AG20443 (cell line): ENCODE measurements around the gene HCST.

Experiments
- DNase-seq: peaks from one replicate; pipeline ENCODE4 v3.0.0; 2012; ENCODE audit warnings: low spot score, mixed read lengths

HCST gene, protein sequence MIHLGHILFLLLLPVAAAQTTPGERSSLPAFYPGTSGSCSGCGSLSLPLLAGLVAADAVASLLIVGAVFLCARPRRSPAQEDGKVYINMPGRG

DNA sequence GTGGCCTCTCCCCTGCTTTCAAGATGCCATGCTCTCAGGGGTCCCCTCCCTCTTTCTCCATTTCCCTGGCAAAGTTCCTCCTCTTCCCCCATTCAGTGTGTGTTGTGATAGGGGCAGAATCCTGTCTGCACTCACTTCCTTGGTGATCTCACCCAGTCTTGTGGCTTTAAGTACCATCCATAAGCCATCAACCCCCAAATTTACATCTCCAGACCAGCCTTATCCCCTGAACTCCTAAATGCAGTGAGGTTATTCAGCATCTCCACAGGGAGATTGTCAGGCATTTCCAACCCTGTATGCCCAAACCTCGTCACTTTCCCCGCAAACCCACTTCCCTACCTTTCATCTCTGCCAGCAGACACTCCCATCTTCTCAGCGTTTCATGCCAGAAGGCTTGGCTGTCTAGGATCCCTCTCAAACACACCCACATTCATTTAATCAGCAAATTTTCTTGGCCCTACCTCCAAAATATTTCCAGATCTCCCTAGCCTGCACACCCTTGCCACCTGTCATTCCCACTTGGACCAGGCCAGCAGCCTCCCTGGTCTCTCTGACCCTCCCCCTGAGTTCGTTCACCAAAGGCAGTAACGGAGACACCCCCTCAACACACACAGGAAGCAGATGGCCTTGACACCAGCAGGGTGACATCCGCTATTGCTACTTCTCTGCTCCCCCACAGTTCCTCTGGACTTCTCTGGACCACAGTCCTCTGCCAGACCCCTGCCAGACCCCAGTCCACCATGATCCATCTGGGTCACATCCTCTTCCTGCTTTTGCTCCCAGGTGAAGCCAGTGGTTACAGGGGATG is at the start of gene HCST:
Gene HCST, plus strand, starts transcription at position 676 of the 808 bp plus-strand sequence. Its CDS starts 65 bp downstream, at position 741.
- DNase-seq, result peak; percentile 69

GRCh38 chr19:35853038-35853756 is 49.1 kb upstream of the HCST start:
- no peak for DNase-seq

DNA sequence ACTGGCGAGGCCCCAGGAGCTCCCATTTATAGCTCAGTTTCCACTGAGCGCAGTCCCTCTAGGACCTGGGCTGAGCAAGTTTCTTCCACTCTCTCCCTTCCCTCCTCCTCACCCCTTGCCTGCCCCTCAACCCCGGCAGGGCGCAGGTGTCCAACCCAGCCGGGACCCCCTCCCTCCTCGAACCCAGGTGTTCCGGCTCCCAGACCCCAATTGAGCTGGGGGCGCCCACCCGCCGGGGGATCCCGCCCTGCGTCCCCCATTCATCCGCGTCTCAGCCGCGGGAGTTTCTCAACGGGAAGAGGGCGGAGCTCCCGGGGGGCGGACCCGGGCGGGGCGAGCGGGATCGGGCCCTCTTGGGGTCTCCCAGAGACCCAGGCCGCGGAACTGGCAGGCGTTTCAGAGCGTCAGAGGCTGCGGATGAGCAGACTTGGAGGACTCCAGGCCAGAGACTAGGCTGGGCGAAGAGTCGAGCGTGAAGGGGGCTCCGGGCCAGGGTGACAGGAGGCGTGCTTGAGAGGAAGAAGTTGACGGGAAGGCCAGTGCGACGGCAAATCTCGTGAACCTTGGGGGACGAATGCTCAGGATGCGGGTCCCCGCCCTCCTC is 45.7 kb upstream of the HCST start, which contains the start of gene KIRREL2:
Gene KIRREL2, plus strand, starts transcription at position 366 of the 604 bp plus-strand sequence. Its CDS starts 209 bp downstream, at position 575.
- DNase-seq, result peak; percentile 56

DNA sequence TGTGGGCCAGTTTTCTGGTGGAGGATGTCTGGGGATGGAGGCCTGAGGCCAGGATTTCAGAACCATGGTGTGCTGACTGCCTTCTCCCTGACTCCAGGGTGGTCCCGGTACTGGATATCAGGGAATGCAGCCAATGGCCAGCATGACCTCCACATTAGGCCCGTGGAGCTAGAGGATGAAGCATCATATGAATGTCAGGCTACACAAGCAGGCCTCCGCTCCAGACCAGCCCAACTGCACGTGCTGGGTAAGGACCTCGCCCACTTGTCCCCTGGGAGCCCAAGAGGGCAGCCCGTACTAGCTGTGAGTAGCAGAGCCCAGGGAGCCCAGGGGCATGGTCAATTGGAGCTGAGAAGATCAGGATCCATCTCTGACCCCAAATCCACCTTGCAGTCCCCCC is 44.0 kb upstream of the HCST start:
- no peak for DNase-seq

DNA sequence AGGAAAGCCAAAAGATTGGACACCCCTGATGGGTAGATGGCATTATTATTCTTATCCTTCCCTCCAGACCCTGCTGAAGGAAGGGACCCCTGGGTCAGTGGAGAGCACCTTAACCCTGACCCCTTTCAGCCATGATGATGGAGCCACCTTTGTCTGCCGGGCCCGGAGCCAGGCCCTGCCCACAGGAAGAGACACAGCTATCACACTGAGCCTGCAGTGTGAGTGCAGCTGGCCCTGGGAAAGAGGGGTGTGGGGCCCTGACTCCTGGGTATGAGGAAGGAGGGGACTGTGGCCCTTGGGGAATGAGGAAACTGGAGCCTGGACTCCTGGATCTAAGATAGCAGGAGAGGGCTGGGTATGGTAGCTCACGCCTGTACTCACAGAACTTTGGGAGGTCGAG is 42.9 kb upstream of the HCST start:
- no peak for DNase-seq

GRCh38 chr19:35860436-35860817 is 41.9 kb upstream of the HCST start:
- no peak for DNase-seq

DNA sequence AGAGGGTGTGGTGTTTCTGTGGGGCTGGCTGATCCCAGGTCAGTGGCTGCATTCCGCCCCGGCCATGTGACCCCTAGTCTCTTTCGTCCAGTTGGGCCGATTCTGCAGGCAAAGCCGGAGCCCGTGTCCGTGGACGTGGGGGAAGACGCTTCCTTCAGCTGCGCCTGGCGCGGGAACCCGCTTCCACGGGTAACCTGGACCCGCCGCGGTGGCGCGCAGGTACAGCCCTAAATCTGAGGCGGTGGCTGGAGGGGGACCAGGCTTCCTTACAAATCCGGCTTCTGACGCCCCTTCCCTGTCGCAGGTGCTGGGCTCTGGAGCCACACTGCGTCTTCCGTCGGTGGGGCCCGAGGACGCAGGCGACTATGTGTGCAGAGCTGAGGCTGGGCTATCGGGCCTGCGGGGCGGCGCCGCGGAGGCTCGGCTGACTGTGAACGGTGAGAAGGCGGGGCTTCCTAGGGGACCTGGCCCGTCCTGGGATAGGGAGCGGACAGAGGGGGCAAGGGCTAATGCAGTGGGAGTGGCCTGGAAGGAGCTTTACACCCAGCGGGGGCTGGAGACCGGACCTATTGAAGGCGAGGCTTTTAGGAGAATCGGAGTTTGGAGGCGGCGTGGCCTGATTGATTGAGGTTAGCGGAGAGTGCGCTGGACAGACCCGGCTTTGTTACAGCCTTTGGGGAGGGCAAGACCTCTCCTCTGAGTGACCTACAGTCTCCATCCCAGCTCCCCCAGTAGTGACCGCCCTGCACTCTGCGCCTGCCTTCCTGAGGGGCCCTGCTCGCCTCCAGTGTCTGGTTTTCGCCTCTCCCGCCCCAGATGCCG is 41.3 kb upstream of the HCST start:
- DNase-seq, result no peak

DNA sequence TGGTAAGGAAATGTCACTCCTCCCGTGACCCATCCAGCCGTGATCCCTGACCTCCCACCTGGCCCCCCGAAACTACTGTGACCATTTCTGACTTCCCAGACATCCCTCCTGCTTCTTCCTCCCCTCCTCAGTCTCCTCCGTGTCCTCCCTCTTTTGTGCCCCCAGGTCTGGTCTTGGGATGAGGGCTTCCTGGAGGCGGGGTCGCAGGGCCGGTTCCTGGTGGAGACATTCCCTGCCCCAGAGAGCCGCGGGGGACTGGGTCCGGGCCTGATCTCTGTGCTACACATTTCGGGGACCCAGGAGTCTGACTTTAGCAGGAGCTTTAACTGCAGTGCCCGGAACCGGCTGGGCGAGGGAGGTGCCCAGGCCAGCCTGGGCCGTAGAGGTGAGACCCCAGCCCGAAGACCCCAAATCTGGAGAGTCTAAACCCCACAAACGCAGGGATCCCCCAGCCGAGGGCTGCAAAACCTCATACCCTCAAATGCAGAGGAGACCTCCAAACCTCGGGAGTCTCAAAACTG is 40.6 kb upstream of the HCST start:
- DNase-seq, result no peak

DNA sequence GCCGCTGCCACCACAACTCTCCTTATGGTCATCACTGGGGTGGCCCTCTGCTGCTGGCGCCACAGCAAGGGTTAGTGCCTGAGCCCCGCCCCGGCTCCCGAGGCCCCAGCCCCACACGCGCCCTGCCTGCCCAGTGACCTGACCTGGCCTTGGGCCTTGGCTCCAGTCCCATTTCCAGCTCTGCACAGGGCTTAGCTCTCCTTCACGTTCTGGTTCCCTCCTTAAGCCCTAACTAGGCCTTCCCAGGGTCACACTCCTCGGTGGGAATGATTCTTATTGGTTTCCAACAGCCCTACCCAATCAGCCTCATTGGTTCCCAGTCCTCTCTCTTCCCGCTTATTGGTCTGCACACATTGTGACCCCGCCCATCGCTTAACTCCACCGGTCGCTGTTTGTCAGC is 39.8 kb upstream of the HCST start:
- DNase-seq, result no peak

GRCh38 chr19:35863018-35863417 is 39.3 kb upstream of the HCST start:
- DNase-seq, result no peak

GRCh38 chr19:35868172-35868822 is 34.0 kb upstream of the HCST start, which contains the start of gene APLP1:
Gene APLP1 (plus strand): TSS chr19:35868574. CDS start chr19:35868637, 63 bp downstream.
- DNase-seq, result peak; percentile 91

DNA sequence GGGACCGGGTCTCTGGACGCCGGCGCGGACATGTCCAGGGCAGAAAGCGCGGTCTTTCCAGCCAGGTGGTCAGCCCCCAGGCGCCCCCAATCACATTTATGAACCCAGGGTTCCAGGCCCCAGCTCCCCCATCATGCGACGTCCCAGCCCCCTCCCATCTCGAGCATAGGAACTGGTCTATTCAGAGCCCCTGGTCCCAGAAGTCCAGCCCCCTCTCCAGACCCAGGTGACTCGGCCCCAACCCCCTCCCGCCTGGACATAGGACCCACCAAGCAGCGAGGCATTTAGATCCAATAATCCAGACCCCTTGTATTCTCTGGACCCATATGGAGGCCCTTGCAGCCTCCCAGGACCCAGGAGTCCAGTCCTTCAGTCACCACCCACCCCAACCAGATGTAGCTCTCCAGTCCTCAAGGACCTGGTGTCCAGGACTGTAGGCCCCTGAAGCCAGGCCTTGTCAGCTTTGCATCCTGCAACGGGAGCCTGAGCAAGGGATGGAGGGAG is 33.5 kb upstream of the HCST start:
- no peak for DNase-seq

- peak; percentile 75 for DNase-seq
Observed at GRCh38 chr19:35869327-35870123, 32.8 kb upstream of the HCST start.

DNA sequence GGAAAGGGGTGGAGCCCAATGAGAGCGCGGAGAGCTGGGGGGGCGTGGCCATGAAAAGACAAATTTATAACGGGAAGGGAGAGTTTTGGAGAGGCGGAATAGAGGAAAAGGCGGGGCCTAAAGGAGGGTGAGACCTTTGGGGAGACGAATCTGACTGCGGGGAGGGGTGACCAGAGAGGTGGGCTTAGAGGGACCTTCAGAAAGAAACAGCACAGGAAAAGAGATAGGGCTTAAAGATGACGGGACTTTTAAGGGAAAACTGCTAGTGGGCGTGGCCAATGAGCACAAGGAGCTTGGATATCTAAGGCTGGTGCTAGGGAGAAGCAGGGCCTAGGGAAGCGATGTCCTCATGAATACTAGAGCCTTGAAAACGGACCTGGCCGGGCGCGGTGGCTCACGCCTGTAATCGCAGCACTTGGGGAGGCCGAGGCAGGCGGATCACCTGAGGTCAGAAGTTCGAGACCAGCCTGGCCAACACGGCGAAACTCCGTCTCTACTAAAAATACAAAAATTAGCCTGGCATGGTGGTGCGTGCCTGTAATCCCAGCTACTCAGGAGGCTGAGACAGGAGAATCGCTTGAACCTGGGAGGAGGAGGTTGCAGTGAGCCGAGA is 32.1 kb upstream of the HCST start:
- peak; percentile 37 for DNase-seq

GRCh38 chr19:35870798-35871197 is 31.5 kb upstream of the HCST start:
- DNase-seq, result no peak

DNA sequence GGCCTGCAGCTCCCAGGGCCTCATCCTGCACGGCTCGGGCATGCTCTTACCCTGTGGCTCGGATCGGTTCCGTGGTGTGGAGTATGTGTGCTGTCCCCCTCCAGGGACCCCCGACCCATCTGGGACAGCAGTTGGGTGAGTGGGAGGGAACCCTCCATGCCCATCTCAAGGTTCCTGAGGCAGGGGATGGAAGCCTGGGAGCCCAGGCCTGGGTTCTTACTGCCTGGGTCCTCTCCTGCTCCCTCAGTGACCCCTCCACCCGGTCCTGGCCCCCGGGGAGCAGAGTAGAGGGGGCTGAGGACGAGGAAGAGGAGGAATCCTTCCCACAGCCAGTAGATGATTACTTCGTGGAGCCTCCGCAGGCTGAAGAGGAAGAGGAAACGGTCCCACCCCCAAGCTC is 30.7 kb upstream of the HCST start:
- DNase-seq, result no peak

DNA sequence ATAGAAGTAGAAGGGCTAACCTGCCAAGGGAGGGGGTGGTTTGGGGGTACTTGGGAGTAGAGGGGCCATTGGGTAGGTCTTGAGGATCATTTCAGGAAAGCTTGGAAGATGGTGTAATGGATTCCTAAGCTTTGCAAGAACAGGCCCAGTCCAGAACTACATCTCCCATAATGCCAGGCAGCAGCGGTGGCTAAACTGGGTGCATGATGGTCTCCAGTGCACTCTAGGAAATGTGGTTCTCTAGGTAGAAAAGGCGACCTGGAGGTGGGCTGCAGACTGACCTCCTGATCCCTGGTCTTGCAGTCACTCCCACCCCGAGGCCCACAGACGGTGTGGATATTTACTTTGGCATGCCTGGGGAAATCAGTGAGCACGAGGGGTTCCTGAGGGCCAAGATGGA is 30.1 kb upstream of the HCST start:
- no peak for DNase-seq

- DNase-seq, result no peak
Observed at GRCh38 chr19:35874392-35874930, 27.9 kb upstream of the HCST start.

DNA sequence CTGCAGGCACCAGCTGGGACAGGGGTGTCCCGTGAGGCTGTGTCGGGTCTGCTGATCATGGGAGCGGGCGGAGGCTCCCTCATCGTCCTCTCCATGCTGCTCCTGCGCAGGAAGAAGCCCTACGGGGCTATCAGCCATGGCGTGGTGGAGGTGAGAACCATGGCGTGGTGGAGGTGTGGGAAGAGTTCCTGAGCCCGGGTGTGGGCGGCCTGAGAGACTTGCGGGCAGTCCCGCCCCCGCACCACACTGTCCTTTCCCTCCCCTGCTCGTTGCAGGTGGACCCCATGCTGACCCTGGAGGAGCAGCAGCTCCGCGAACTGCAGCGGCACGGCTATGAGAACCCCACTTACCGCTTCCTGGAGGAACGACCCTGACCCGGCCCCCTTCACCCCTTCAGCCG is 23.3 kb upstream of the HCST start:
- no peak for DNase-seq
